Left hindlimb (tissue), 1 donor: Measurements from ENCODE around the gene ARHGAP26.

ENCODE experiments used
- DNase-seq: peaks from one replicate; pipeline ENCODE4 v3.0.0-alpha.2; 2018

ARHGAP26 gene

GRCh38 chr5:142784401-142784955 is 14.3 kb downstream of the ARHGAP26 start:
- no peak for DNase-seq

GRCh38 chr5:142785206-142785605 is 15.0 kb downstream of the ARHGAP26 start:
- no peak for DNase-seq

- no peak for DNase-seq
Measured at GRCh38 chr5:142789206-142789605, 19.0 kb downstream of the ARHGAP26 start.

GRCh38 chr5:142792012-142792864 is 22.1 kb downstream of the ARHGAP26 start:
- DNase-seq: no peak

GRCh38 chr5:142792865-142793232 is 22.7 kb downstream of the ARHGAP26 start:
- no peak for DNase-seq

- no peak for DNase-seq
Measured at GRCh38 chr5:142794537-142794936, 24.4 kb downstream of the ARHGAP26 start.

GRCh38 chr5:142795251-142795650 is 25.1 kb downstream of the ARHGAP26 start:
- no peak for DNase-seq

- DNase-seq: no peak
Measured at GRCh38 chr5:142796492-142797109, 26.4 kb downstream of the ARHGAP26 start.

- no peak for DNase-seq
Measured at GRCh38 chr5:142797420-142797819, 27.2 kb downstream of the ARHGAP26 start.

GRCh38 chr5:142798099-142798770 is 28.1 kb downstream of the ARHGAP26 start:
- DNase-seq: no peak

- DNase-seq: no peak
Measured at GRCh38 chr5:142800776-142801494, 30.8 kb downstream of the ARHGAP26 start.

- DNase-seq: no peak
Measured at GRCh38 chr5:142801495-142801871, 31.3 kb downstream of the ARHGAP26 start.

- no peak for DNase-seq
Measured at GRCh38 chr5:142803428-142804125, 33.4 kb downstream of the ARHGAP26 start.

GRCh38 chr5:142805339-142805738 is 35.2 kb downstream of the ARHGAP26 start:
- DNase-seq: no peak

GRCh38 chr5:142806841-142807267 is 36.7 kb downstream of the ARHGAP26 start:
- DNase-seq: no peak

- DNase-seq: no peak
Measured at GRCh38 chr5:142807372-142807911, 37.3 kb downstream of the ARHGAP26 start.

GRCh38 chr5:142808878-142809598 is 38.9 kb downstream of the ARHGAP26 start:
- no peak for DNase-seq

- DNase-seq: no peak
Measured at GRCh38 chr5:142810081-142810480, 39.9 kb downstream of the ARHGAP26 start.

- no peak for DNase-seq
Measured at GRCh38 chr5:142810743-142811290, 40.6 kb downstream of the ARHGAP26 start.

- DNase-seq: no peak
Measured at GRCh38 chr5:142811866-142812557, 41.8 kb downstream of the ARHGAP26 start.
